GM18873 (cell line): ENCODE measurements around the gene GLS.

Source experiments
- ATAC-seq: cut with Tn5 transposase; IDR thresholded peaks from one replicate; pipeline ENCODE4 v1.9.1; 2021; ENCODE audit warnings: mild to moderate bottlenecking, moderate library complexity, moderate number of reproducible peaks; ENCODE audit not compliant: unreplicated experiment, low FRiP score

GLS gene

GRCh38 chr2:190961918-190962487 is 81.4 kb downstream of the GLS start:
- no peak for ATAC-seq

GRCh38 chr2:190963088-190963487 is 82.5 kb downstream of the GLS start:
- no peak for ATAC-seq

GRCh38 chr2:190964170-190964795 is 83.7 kb downstream of the GLS start:
- ATAC-seq = no peak

- no peak for ATAC-seq
Observed at GRCh38 chr2:190965580-190966222, 85.1 kb downstream of the GLS start.

GRCh38 chr2:190968522-190968921 is 87.9 kb downstream of the GLS start:
- ATAC-seq = no peak

GRCh38 chr2:190970160-190970559 is 89.5 kb downstream of the GLS start:
- no peak for ATAC-seq

- ATAC-seq = no peak
Observed at GRCh38 chr2:190970873-190971506, 90.4 kb downstream of the GLS start.

GRCh38 chr2:190972213-190972612 is 91.6 kb downstream of the GLS start:
- no peak for ATAC-seq

GRCh38 chr2:190972846-190973245 is 92.2 kb downstream of the GLS start:
- no peak for ATAC-seq

- ATAC-seq = no peak
Observed at GRCh38 chr2:190973262-190973661, 92.6 kb downstream of the GLS start.

GRCh38 chr2:190973726-190974628 is 93.4 kb downstream of the GLS start:
- no peak for ATAC-seq

GRCh38 chr2:190974629-190975361 is 94.2 kb downstream of the GLS start:
- ATAC-seq = no peak

- ATAC-seq = no peak
Observed at GRCh38 chr2:190976521-190976920, 95.9 kb downstream of the GLS start.

GRCh38 chr2:190977505-190977904 is 96.9 kb downstream of the GLS start:
- no peak for ATAC-seq

- ATAC-seq = no peak
Observed at GRCh38 chr2:190978389-190979053, 97.9 kb downstream of the GLS start.

GRCh38 chr2:190979906-190980629 is 99.4 kb downstream of the GLS start:
- no peak for ATAC-seq

GRCh38 chr2:190980630-190981209 is 100.1 kb downstream of the GLS start:
- no peak for ATAC-seq

GRCh38 chr2:190981333-190981732 is 100.7 kb downstream of the GLS start:
- no peak for ATAC-seq
